IMR-90 (cell line): ENCODE measurements around the gene EPN3. TPM values are rescaled to one million over a fixed set of nuclear protein-coding genes. Genes with fewer than 3 reads are reported as not detected.

Source experiments
- ATAC-seq: fragments of 200-7000 bp; cut with Tn5 transposase; 2 replicates; pipeline ENCODE4 v1.9.1; 2020; ENCODE audit warnings: low read depth, mild to moderate bottlenecking, moderate library complexity
- BruUV-seq: library from RNA; stranded (reverse); fragments of 400-500 nt; replicated peaks from 2 replicates; lab custom pipeline; 2021; lab: Mats Ljungman, UMichigan
- CTCF ChIA-PET: fragments of 300-600 bp; formaldehyde crosslinking; extraction: SDS; loops from one replicate; lab custom pipeline; 2021; ENCODE audit warnings: antibody characterized with exemption; lab: Yijun Ruan, JAX
- POLR2A ChIA-PET: fragments of 300-600 bp; sonication (Branson Sonifier 250); formaldehyde crosslinking; loops from one replicate; lab custom pipeline; 2022; ENCODE audit warnings: antibody characterized with exemption; ENCODE audit not compliant: unreplicated experiment; lab: Charles Lee
- DNase-seq: peaks from one replicate; pipeline ENCODE4 v3.0.0; 2013
- H2AFZ ChIP-seq: replicated peaks from 2 replicates; pipeline ENCODE3; 2013; ENCODE audit warnings: low read length, mild to moderate bottlenecking; ENCODE audit not compliant: poor library complexity
- H2AK5ac ChIP-seq: 2 replicates; pipeline ENCODE4 v1.6.1; 2013; ENCODE audit warnings: low read depth, low read length, inconsistent platforms
- H2AK9ac ChIP-seq: replicated peaks from 2 replicates; pipeline ENCODE3; 2013; ENCODE audit warnings: mild to moderate bottlenecking, low read depth, low read length, moderate library complexity; ENCODE audit not compliant: poor library complexity
- H2BK120ac ChIP-seq: 2 replicates; pipeline ENCODE4 v1.6.1; 2013; ENCODE audit warnings: low read depth, low read length, inconsistent platforms
- H2BK15ac ChIP-seq: 3 replicates; pipeline ENCODE4 v1.6.1; 2013; ENCODE audit warnings: low read depth, low read length, inconsistent platforms
- H2BK20ac ChIP-seq: 2 replicates; pipeline ENCODE4 v1.6.1; 2013; ENCODE audit warnings: low read depth, mild to moderate bottlenecking, inconsistent platforms, low read length, moderate library complexity
- H2BK5ac ChIP-seq: 2 replicates; pipeline ENCODE4 v1.6.1; 2013; ENCODE audit warnings: mild to moderate bottlenecking, low read depth, low read length, inconsistent platforms; ENCODE audit not compliant: poor library complexity, severe bottlenecking
- H3K14ac ChIP-seq: replicated peaks from 2 replicates; pipeline ENCODE4 v1.6.1; 2013; ENCODE audit warnings: low read depth, low read length, inconsistent platforms
- H3K18ac ChIP-seq: 2 replicates; pipeline ENCODE4 v1.6.1; 2013; ENCODE audit warnings: low read depth, low read length, control low read depth
- H3K23ac ChIP-seq: 2 replicates; pipeline ENCODE4 v1.6.1; 2013; ENCODE audit warnings: low read depth, low read length, inconsistent platforms
- H3K27ac ChIP-seq: 2 replicates; pipeline ENCODE4 v1.5.1; 2013; ENCODE audit warnings: mild to moderate bottlenecking, control low read depth, low read length; ENCODE audit not compliant: insufficient read depth
- H3K27me3 ChIP-seq: 2 replicates; pipeline ENCODE4 v1.6.1; 2013; ENCODE audit warnings: low read length; ENCODE audit not compliant: control insufficient read depth, insufficient read depth
- H3K36me3 ChIP-seq: 2 replicates; pipeline ENCODE4 v1.6.1; 2013; ENCODE audit warnings: low read length, mixed read lengths; ENCODE audit not compliant: control insufficient read depth, insufficient read depth
- H3K4ac ChIP-seq: 2 replicates; pipeline ENCODE4 v1.6.1; 2013; ENCODE audit warnings: low read depth, low read length, inconsistent platforms
- H3K4me1 ChIP-seq: 2 replicates; pipeline ENCODE4 v1.6.1; 2013; ENCODE audit warnings: low read length, mixed read lengths; ENCODE audit not compliant: control insufficient read depth, insufficient read depth
- H3K4me2 ChIP-seq: 2 replicates; pipeline ENCODE4 v1.6.1; 2013; ENCODE audit warnings: low read depth, mild to moderate bottlenecking, control low read depth, low read length, moderate library complexity
- H3K4me3 ChIP-seq: 2 replicates; pipeline ENCODE4 v1.5.1; 2013; ENCODE audit warnings: low read depth, mild to moderate bottlenecking, control low read depth, low read length, moderate library complexity; ENCODE audit not compliant: insufficient read depth
- H3K56ac ChIP-seq: 2 replicates; pipeline ENCODE4 v1.6.1; 2013; ENCODE audit warnings: low read length, inconsistent platforms; ENCODE audit not compliant: insufficient read depth; ENCODE audit errors: extremely low read depth
- H3K79me1 ChIP-seq, 2 experiments: 2 replicates each; pipeline ENCODE4 v1.6.1; 2013; ENCODE audit warnings: low read length in 2 of 2, inconsistent platforms in 1 of 2, low read depth in 1 of 2
- H3K9ac ChIP-seq: 2 replicates; pipeline ENCODE4 v1.6.1; 2013; ENCODE audit warnings: low read depth, low read length, control low read depth
- H3K9me1 ChIP-seq: 2 replicates; pipeline ENCODE4 v1.6.1; 2013; ENCODE audit warnings: low read length, inconsistent platforms; ENCODE audit not compliant: insufficient read depth
- H3K9me3 ChIP-seq: 2 replicates; pipeline ENCODE4 v1.6.1; 2013; ENCODE audit warnings: low read length; ENCODE audit not compliant: control insufficient read depth, insufficient read depth
- H4K20me1 ChIP-seq: 2 replicates; pipeline ENCODE4 v1.6.1; 2013; ENCODE audit warnings: low read length, inconsistent platforms; ENCODE audit not compliant: insufficient read depth
- H4K5ac ChIP-seq: 2 replicates; pipeline ENCODE4 v1.6.1; 2013; ENCODE audit warnings: mild to moderate bottlenecking, low read depth, low read length, control low read depth
- H4K8ac ChIP-seq, 2 experiments: 2 replicates each; pipeline ENCODE4 v1.6.1; 2013; ENCODE audit warnings: low read depth in 2 of 2, low read length in 2 of 2, control low read depth in 1 of 2, inconsistent platforms in 1 of 2
- H4K91ac ChIP-seq: 2 replicates; pipeline ENCODE4 v1.6.1; 2013; ENCODE audit warnings: low read depth, low read length, inconsistent platforms; ENCODE audit not compliant: insufficient read depth
- BHLHE40 ChIP-seq: fragments of 150-350 bp; IDR thresholded peaks from 2 replicates; pipeline ENCODE4 v1.6.1; 2016; ENCODE audit warnings: mild to moderate bottlenecking, low read depth, low read length
- CHD1 ChIP-seq: IDR thresholded peaks from 2 replicates; pipeline ENCODE4 v1.6.1; 2012; ENCODE audit warnings: low read depth, low read length, improper control_type of control experiment
- CTCF ChIP-seq: conservative IDR thresholded peaks from 2 replicates; pipeline ENCODE4 v1.5.1; 2012; ENCODE audit warnings: mild to moderate bottlenecking, low read depth, low read length, improper control_type of control experiment
- ELK1 ChIP-seq: fragments of 150-350 bp; IDR thresholded peaks from 2 replicates; pipeline ENCODE4 v1.6.1; 2016; ENCODE audit warnings: low read depth, mild to moderate bottlenecking, low read length, moderate library complexity, borderline replicate concordance
- FOS ChIP-seq: fragments of 150-350 bp; IDR thresholded peaks from 2 replicates; pipeline ENCODE4 v1.6.1; 2016; ENCODE audit warnings: low read depth, low read length
- MAZ ChIP-seq: IDR thresholded peaks from 2 replicates; pipeline ENCODE4 v1.6.1; 2012; ENCODE audit warnings: low read depth, mild to moderate bottlenecking, low read length, improper control_type of control experiment, moderate library complexity, borderline replicate concordance
- MXI1 ChIP-seq: IDR thresholded peaks from 2 replicates; pipeline ENCODE4 v1.6.1; 2012; ENCODE audit warnings: low read depth, mild to moderate bottlenecking, low read length, moderate library complexity, borderline replicate concordance
- NFE2L2 ChIP-seq: fragments of 150-350 bp; IDR thresholded peaks from 2 replicates; pipeline ENCODE4 v1.6.1; 2016; ENCODE audit warnings: low read depth, mild to moderate bottlenecking, low read length
- POLR2A ChIP-seq: IDR thresholded peaks from 2 replicates; pipeline ENCODE4 v1.6.1; 2012; ENCODE audit warnings: mild to moderate bottlenecking, low read depth, low read length
- RCOR1 ChIP-seq: IDR thresholded peaks from 2 replicates; pipeline ENCODE4 v1.6.1; 2012; ENCODE audit warnings: mild to moderate bottlenecking, low read length, improper control_type of control experiment; ENCODE audit not compliant: insufficient replicate concordance
- SMC3 ChIP-seq: fragments of 150-350 bp; IDR thresholded peaks from 2 replicates; pipeline ENCODE4 v1.6.1; 2016; ENCODE audit warnings: low read depth, mild to moderate bottlenecking, antibody characterized with exemption, low read length, moderate library complexity
- USF2 ChIP-seq: fragments of 150-350 bp; IDR thresholded peaks from 2 replicates; pipeline ENCODE4 v1.6.1; 2017; ENCODE audit warnings: mild to moderate bottlenecking, antibody characterized with exemption, low read length, low read depth
- WGBS, 2 experiments: methylation state at CpG; one replicate each; pipeline versions ENCODE4 v1.1.5 to v1.1.7; 2013; ENCODE audit warnings: missing lambda C conversion rate in 2 of 2; ENCODE audit not compliant: insufficient read length in 1 of 2; ENCODE audit errors: extremely low coverage in 2 of 2; 5-methylcytosine and 5-hydroxymethylcytosine counted together
- dilution Hi-C: fragments of 300-500 bp; cut with HindIII; formaldehyde crosslinking; loops from one replicate; pipeline ENCODE4 v1.14.3; 2018; ENCODE audit warnings: low sequenced_read_pairs; ENCODE audit not compliant: unreplicated experiment
- in situ Hi-C: fragments of 300-500 bp; cut with MboI; formaldehyde crosslinking; loops from 3 replicates; pipeline ENCODE4 v1.14.3; 2019; ENCODE audit warnings: low sequenced_read_pairs, inconsistent platforms, mixed read lengths
- intact Hi-C: fragments of 100-400 bp; cut with micrococcal nuclease; formaldehyde crosslinking; loops from 2 replicates; pipeline ENCODE4 v1.10.0; 2022
- polyA plus RNA-seq, 3 experiments: library from polyadenylated mRNA; depleted of rRNA; stranded (reverse); fragments of >200 nt; gene quantifications; 2 replicates each; pipeline ENCODE4 v1.2.3, GENCODE V29; 2012; ENCODE audit warnings: low replicate concordance in 1 of 3
- total RNA-seq: library from RNA; depleted of rRNA; stranded (reverse); fragments of >200 nt; gene quantifications from 2 replicates; pipeline ENCODE4 v1.2.3, GENCODE V29; 2012

Gene EPN3
- total and polyA plus RNA-seq, 2 of the 4 experiments (the other 2 are of a cell fraction): 0.09 TPM; not detected in 1

DNA sequence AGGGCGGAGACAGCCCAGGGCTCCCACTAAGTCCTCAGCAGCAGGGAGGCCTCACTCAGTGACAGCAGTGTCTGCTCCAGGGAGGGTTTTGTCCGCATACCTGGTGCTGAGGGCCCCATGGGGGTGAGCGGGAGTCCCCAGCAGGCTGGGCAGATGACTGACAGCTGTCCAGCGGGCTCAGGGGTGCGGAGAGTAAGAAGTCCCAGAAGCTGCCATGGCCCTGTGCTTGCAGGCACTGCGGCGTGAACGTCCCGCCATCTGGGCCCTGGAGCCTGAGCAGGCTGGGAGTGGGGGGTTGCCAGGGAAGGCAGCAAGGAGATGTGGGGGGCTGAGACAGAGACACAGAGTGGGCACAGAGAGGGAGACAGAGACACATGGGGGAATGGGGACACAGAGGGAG, 48.1 kb downstream of the EPN3 start:
- no peak overlapping the region for H2BK20ac ChIP-seq
- no peak overlapping the region for H3K18ac ChIP-seq
- no peak for ATAC-seq
- H3K14ac ChIP-seq: no peak overlapping the region
- H4K91ac ChIP-seq: no peak overlapping the region
- no peak overlapping the region for H2BK5ac ChIP-seq
- H2BK120ac ChIP-seq: no peak overlapping the region
- H4K8ac ChIP-seq: no peak overlapping the region
- no peak overlapping the region for H4K5ac ChIP-seq
- no peak overlapping the region for H3K4ac ChIP-seq
- CTCF ChIA-PET: no interaction called here
- H3K9ac ChIP-seq: no peak overlapping the region
- H3K79me1 ChIP-seq: no peaks in the 10 kb centered on the region
- H3K56ac ChIP-seq: no peak overlapping the region
- H3K9me1 ChIP-seq: no peaks in the 10 kb centered on the region
- no peak overlapping the region for H3K4me2 ChIP-seq
- no TSS peak for BruUV-seq
- no peaks in the 10 kb centered on the region for H4K20me1 ChIP-seq
- no peak overlapping the region for H2AK5ac ChIP-seq
- no peak overlapping the region for H3K4me3 ChIP-seq
- in situ Hi-C loops (no loop called here), intact Hi-C loops (no loop called here), dilution Hi-C loops (no loop called here)
- TF ChIP-seq POLR2A: no peak
- no peak for TF ChIP-seq USF2
- no peak for TF ChIP-seq SMC3
- TF ChIP-seq ELK1: no peak
- TF ChIP-seq NFE2L2: no peak
- no peak for TF ChIP-seq MXI1
- no peak for TF ChIP-seq MAZ
- no peak for TF ChIP-seq CTCF
- TF ChIP-seq FOS: no peak
- no peak for TF ChIP-seq BHLHE40
- TF ChIP-seq RCOR1: no peak
- no peak for TF ChIP-seq CHD1
- no peak overlapping the region for H2BK15ac ChIP-seq
- no peak for DNase-seq
- no peak overlapping the region for H3K27ac ChIP-seq
- H3K23ac ChIP-seq: no peak overlapping the region
- H3K4me1 ChIP-seq: no peaks in the 10 kb centered on the region
- H2AFZ ChIP-seq: no peak overlapping the region
- POLR2A ChIA-PET: no interaction called here
- no peaks in the 10 kb centered on the region for H3K9me3 ChIP-seq
- WGBS, 2 experiments: 93% methylated on average over 8 of the region's 9 CpGs; no CpG with 5 or more reads in 1 of the 2 experiments
- peaks cover 73% of the 10 kb centered on the region for H3K27me3 ChIP-seq
- H3K36me3 ChIP-seq: no peaks in the 10 kb centered on the region
- H2AK9ac ChIP-seq: no peak overlapping the region
